GM12865 (cell line): ENCODE results near the gene NKPD1.

Experiments
- DNase-seq: peaks from one replicate; pipeline ENCODE4 v3.0.0; 2010; ENCODE audit warnings: low read depth
- H3K4me3 ChIP-seq: 2 replicates; pipeline ENCODE4 v1.5.1; 2011; ENCODE audit warnings: mild to moderate bottlenecking, low read depth, low read length, control low read depth
- TF ChIP-seq, protein P1 (sequence below): IDR thresholded peaks from 2 replicates; pipeline ENCODE4 v1.5.1; 2011; ENCODE audit warnings: low read length, control low read depth, low read depth, inconsistent platforms; ENCODE audit not compliant: insufficient read depth; ENCODE audit errors: missing control alignments

Gene NKPD1

DNA sequence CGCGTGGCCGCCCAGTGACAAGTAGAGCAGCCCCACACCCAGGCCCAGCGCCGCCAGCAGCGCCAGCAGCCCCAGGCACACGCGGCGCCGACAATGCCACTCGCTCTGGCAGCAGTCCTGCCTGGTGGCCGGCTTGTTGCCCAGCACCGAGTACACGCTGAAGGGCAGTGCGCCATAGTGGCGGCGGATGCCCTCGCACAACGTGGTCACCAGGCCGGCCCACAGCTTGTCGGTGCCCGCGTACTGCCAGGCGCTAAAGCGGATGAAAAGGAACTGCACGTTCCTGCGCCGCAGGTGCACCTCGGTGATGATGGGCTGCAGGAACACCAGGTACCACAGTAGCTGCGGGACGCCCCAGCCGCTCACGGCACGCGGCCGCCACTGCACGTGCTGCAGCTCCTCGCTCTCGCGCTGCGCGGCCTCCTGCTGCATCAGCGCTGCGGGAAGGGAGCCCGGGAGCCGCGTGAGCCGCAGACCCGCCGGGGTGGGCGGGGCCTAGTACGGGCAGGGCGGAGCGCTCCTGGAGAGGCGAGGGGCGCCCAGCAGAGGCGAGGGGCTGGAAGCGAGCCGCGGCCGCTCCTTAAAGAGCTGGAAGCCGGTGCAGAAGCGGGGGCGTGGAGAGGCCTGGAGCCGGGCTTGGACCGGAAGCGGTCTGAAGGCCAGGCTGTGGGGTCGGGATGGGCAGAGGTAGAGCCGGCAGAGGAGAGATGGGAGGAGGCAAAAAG is 7.3 kb downstream of the NKPD1 start:
- TF ChIP-seq, protein P1, sequence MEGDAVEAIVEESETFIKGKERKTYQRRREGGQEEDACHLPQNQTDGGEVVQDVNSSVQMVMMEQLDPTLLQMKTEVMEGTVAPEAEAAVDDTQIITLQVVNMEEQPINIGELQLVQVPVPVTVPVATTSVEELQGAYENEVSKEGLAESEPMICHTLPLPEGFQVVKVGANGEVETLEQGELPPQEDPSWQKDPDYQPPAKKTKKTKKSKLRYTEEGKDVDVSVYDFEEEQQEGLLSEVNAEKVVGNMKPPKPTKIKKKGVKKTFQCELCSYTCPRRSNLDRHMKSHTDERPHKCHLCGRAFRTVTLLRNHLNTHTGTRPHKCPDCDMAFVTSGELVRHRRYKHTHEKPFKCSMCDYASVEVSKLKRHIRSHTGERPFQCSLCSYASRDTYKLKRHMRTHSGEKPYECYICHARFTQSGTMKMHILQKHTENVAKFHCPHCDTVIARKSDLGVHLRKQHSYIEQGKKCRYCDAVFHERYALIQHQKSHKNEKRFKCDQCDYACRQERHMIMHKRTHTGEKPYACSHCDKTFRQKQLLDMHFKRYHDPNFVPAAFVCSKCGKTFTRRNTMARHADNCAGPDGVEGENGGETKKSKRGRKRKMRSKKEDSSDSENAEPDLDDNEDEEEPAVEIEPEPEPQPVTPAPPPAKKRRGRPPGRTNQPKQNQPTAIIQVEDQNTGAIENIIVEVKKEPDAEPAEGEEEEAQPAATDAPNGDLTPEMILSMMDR, result no peak
- peak; percentile 29 for DNase-seq
- no peak overlapping the region; the same call in 1 of the 2 replicates for H3K4me3 ChIP-seq

DNA sequence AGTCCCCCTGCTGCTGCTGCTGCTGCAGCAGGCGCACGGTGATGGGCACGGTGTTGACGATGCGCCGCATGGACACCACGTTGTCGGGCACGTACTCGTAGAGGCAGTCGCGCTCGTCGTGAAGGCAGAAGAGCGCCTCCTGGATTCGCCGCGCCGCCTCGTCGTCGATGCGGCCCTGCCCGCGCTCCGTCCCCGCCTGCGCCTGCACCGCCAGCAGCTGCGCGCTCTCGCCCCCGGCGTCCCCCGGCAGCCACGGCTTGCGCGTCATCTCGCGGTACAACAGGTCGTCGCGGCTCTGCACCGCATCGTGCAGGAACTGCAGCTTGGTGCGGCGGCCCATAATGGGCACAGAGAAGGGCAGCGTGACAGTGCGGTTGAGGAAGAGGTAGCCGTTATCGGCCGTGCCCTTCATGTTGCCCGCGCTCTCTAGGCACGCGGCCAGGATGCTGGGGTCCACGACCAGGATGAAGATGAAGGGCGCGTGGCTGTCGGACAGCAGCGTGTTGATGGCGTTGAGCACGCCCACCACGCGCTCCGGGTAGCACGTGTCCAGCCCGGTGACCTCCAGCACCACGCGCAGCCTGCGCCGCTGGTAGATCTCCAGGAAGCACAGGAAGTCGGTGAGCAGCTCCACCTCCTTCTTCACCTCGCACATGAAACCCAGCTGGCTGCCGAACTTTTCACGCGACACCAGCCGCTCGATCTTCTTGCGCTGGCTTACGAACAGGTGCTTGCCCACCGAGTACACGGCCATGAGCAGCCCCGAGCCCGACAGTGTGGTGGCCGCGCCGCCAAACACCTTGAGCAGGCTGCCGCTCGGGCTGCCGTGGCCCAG is 8.1 kb downstream of the NKPD1 start:
- TF ChIP-seq, protein P1, result no peak

DNA sequence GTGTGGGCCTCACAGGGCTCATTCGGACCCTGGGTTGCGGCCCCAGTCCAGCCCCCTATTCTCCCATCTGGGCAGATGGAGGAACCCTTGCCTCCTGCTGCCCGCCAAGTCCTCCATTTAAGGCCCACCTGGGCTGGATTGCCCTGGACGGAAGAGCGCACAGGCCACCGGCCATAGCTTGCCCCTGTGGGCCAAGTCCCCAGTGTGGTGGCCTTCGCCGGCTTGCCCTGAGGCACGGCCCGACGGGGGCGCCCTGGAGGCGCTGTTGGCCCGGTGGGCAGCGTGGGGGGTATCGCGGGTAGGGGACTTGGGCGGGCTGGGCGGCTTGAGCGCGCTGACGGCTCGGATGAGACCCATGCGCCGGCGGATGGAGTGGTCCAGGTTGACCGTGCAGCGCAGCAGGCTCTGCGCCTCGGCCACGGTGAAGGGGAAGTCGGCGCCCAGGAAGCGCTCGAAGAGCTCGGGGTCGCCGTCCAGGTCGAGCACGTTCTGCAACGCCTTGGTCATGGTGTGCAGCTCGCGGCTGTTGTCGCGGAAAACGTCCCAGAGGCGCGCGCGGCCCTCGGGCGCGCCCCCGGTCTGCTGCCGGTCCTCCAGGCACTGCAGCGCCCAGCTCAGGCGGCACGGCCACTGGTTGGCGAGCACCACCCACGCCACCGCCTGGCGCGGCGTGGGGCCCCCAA is 8.8 kb downstream of the NKPD1 start:
- no peak for DNase-seq
- TF ChIP-seq, protein P1, result no peak
- no peak overlapping the region for H3K4me3 ChIP-seq

More for the DNA sequence above, 8.1 kb downstream of the NKPD1 start:
- DNase-seq, result peak; percentile 47
- no peak overlapping the region for H3K4me3 ChIP-seq

DNA sequence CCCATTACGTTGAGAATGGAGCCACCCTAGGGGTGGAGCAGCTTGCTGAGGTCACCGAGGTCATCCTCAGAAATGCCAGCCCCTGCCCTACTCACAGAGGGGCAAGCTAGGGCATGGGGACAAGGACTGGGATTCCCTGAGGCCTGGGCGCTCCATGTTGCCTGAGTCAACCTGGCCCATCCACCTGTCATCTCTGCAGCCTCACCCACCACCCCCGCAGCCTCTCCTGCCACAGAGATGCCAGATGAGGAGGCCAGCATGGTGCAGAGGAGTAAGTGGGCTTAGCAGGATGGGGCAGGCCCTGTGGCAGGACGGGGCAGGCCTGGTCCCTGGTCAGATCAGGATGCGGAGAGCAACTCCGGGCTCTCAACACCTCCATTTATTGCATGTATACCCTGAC is 9.5 kb downstream of the NKPD1 start:
- no peak overlapping the region for H3K4me3 ChIP-seq
- no peak for DNase-seq

DNA sequence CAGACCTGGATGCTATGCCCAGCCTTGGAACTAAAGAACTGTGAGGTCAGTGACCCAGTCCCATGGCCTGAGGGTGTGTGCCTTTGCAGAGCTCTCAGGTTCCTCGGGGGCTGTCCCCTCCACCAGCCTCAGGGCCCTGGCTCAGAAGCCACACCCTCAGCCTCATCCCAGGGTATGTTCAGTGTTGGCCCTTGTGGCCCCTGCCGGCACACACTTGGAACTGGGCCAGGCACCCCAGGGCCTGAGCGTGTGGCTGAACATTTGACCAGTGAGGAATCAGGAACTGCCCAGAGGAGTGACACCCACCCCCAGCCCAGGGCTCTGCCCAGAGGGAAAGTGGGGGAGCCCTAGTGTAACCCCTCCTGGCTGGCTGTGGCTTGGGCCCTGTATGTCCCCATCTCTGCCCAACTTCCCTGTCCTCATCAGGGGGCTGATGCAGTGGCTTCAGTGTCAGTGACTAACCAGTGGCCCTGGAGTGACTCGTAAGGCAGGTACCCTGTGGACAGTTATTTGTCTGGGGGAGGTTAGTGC is 10.0 kb downstream of the NKPD1 start:
- DNase-seq, result no peak
- no peak overlapping the region for H3K4me3 ChIP-seq
- TF ChIP-seq, protein P1, result no peak

More for the DNA sequence above, 9.5 kb downstream of the NKPD1 start:
- TF ChIP-seq, protein P1, result no peak

DNA sequence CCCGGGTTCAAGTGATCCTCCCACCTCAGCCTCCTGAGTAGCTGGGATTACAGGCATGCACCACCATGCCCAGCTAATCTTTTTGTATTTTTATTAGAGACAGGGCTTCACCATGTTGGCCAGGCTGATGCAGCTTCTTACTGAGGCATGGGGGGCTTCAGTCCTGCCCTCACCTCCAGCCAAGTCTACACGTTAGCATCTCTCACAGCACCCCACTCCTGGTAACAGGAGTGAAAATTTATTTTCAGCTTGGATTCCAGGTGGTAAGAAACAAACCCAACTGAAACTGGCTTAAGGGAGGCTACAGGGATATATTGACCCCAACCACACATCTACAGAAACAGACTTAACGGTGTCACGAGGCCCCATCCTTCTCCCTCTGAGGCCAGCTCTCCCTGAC is 10.6 kb downstream of the NKPD1 start:
- no peak overlapping the region for H3K4me3 ChIP-seq
- TF ChIP-seq, protein P1, result no peak
- no peak for DNase-seq
